Stimulated activated CD4-positive, alpha-beta T cell treated with anti-CD3 and anti-CD28 coated beads, Interleukin-12 subunit alpha, Interleukin-12 subunit beta, amount 100 ng/mL, for 24 hours (primary cell): ENCODE results near the gene RAP1GAP.
"Not testable (repeated sequence)": the region's sequence is repeated elsewhere in the genome, so short reads cannot be mapped to it uniquely, and the experiment has no call there.

Experiments used
- DNase-seq, 2 experiments: peaks; one replicate each; pipeline ENCODE4 v3.0.0-alpha.2; 2020; ENCODE audit warnings: low read depth in 2 of 2

RAP1GAP gene

DNA sequence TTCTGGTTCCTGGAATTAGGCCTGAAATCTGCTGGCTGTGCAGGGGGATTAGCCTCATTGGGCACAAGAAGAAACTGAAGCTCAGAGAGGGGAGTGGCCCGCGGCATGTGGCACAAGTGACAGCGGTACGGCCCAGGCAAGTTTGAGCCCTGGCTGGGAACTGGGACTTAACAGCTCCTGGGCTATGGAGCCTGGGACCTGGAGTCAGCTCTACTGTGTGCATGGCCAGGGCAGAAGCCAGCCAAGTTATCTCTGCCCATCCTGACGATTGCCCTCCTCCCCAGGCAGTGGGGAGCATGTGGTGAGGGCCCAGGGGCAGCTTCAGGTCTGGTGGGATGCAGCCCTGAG lies 98.7 kb downstream of the RAP1GAP start:
- DNase-seq: no peak

DNA sequence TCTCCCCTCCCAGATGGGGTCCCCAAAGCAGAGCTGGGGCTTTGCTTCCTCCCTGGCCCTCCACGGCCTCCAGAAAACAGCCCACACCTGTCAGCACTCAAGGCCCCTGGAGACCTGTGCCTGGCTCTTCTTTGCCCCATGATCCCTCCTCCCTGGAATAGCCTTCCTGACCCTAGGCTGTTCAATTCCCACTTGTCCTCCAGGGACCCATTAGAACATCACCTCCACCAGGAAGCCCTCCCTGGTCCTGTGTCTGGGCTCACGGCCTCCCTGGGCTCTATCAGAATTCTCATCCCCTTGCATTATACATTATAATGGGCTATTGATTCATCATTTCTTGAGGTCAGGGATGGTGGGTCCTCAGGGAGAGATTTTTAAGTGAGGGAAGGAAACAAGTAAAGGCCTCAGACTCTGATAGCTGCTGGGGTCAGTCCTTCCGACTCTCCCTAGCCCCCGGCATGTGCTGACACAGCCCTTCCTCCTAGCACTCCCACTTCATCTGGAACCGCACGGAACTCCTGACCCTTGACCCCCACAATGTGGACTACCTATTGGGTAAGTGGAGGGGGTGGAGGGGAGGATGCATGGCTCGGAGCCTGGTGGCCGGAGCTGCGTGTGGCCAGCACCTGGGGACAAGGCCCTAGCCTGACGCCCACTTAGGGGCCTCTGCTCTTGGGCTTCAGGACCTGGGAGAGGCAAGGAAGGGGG lies 99.2 kb downstream of the RAP1GAP start:
- no peak for DNase-seq

DNA sequence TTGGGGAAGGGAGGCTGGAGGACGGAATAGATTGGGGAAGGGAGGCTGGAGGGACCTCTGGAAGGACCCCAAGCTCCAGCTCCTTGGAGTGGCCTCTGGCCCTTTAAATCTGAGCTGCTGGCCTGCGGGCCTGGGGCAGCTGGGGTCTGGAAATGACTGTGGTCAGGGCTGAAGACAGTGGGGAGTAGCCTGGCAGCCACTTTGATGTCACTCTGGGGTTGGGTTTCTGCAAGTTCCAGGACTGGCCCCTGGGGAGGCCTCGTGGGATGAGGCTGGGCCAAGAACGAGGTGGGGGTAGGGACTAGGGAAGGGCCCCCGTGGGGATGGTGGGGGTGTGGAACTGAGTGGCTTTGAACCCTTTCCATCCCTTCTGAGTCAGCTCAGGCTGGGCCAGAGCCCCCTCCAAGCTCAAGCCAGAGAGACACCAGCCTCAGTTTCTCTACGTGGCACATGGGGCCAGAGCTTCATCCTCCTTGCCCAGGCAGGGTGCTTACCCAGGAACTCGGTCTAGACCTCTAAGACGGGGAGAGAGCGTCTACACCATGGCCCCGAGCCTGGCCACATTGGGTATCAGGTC lies 100.3 kb downstream of the RAP1GAP start:
- no peak for DNase-seq

DNA sequence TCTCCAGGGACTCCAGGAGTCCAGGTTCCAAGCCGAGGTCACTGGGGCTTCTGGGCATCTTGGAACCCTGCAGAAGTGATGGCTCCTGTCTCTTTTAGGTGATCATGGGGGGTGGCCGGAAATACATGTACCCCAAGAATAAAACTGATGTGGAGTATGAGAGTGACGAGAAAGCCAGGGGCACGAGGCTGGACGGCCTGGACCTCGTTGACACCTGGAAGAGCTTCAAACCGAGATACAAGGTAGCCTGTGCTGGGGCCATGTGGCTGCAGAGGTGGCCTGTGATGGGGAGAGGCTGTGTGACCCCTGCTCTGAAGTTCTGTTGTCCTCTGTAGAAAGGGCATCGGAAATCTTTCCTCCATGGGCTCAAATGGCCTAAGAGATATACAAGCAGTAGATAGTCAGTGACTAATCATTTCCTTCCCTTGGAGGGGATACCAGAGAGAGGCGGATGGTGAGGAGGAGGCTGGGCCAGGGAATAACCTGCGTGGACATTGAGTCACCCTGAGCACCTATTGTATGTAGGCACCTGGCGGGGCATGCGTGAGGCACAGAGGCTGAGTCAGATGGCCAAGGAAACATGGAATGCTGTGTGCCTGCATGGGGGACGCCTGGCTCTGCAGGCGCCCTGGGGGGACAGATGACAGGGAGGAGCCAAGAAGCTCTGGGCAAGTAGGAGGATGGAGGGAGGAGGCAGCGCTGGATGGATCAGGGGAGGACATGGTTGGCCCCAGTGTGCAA lies 101.0 kb downstream of the RAP1GAP start:
- no peak for DNase-seq

DNA sequence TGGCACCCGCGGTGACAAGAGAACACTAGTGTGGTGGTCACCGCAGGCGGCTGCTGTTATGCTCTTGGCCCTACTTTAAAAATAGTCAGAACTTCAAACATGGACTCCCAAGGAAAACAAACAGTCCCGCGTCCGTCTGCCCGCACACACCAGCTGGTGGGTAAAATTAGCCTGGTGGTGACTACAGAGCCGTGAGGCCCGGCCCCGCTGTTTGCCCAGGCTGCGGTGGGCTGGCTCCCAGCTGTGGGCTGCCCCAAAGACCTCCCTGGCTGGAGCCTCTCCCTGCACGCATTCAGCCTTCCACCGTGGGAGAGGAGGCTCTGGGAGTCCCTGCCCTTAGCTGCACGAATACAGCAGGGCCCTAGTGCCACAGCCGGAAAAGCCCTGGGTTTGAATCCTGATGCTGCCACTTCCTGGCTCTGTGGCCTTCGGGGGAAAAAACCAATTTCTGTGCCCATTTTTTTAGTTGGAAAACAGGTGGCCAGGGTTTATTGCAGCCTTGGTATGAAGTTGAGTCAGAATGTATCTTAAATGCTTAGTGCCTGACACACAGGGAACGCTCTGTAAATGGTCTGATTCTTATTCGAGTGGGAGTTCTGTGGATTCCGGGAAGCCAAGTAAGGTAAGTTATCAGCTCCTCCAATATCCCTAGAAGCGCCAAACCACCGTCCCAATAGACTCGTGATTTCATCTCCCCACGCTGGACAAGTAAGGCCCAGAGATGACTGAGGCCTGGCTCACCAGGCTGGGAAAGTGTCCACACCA lies 101.7 kb downstream of the RAP1GAP start:
- DNase-seq: no peak

DNA sequence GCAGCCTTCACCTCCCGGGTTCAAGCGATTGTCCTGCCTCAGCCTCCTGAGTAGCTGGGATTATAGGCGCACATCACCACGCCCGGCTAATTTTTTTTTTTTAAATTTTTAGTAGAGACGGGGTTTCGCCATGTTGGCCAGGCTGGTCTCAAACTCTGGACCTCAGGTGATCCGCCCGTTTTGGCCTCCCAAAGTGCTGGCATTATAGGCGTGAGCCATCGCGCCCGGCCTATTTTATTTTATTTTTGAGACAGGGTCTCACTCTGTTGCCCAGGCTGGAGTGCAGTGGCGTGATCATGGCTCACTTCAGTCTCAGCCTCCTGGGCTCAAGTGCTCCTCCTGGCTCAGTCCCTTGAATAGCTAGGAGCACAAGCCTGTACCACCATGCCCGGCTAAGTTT lies 102.8 kb downstream of the RAP1GAP start:
- DNase-seq: not testable (repeated sequence)

DNA sequence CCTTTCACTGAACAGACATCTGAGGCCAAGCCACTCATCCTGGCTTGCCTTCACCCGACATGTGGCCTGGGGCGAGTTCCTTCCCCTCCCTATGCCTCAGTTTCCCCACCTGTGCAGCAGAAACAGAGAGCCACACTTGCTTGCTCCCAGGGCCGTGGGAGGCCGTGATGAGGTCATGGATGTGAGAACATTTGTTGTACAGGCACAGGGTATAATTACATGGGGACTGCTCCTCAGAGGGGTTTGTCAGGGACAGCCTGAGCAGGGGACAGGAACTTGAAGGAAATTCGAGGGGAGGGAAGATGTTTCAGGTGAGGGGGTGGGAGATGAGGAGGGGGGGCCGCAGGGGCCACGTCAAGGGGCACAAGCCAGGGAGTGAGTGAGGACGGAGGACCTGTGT lies 103.9 kb downstream of the RAP1GAP start:
- DNase-seq: no peak

DNA sequence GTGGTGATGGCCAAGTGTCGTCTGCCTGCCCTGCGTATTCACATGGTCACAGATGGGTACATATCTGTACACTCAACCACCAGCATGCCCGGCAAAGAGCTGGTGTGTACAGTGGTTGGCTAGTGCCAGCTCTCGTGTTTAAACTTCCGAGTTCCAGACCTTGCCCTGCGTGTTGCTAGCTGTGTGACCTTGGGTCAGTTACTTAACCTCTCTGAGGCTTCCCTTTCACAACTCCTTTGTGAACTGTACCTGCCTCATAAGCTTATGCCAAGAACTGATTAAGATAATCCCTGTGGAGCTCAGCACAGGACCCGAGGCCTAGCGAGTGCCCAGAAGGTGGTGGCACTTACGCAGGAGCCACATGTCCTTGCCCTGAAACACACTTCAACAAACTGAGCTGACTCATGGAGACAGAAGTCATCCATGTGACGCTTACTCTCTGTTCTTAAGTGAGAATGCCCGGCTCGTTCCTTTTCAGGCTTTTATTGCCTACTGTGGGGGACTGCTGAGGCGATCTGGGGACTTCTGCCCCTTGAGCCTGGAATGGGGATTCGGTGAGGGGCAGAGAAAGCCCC lies 104.5 kb downstream of the RAP1GAP start:
- no peak for DNase-seq

DNA sequence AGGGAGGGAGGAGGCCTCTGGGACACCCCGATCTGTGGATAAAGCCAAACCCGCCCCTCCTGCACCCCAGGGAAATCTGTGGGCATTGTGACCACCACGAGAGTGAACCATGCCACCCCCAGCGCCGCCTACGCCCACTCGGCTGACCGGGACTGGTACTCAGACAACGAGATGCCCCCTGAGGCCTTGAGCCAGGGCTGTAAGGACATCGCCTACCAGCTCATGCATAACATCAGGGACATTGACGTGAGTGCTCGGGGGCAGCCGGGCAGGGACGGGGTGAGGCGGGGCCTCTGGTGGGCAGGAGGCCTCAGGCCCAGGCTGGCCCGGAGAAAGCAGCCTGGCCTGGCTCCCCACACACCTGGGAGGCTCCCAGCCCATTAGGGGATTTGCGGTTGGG lies 105.2 kb downstream of the RAP1GAP start:
- no peak for DNase-seq

DNA sequence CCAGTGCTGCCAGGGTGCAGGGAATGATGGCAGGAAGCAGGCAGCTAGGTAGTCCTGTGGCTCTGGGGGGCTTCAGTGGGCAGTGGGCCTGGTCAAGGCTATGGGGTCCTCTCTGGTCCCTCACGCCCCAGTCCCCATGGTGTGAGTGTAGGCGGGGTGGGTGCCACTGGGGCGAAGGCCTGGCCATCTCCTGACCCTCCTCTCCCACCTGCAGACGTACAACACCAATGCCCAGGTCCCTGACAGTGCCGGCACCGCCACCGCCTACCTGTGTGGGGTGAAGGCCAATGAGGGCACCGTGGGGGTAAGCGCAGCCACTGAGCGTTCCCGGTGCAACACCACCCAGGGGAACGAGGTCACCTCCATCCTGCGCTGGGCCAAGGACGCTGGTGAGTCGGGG lies 106.3 kb downstream of the RAP1GAP start:
- DNase-seq: no peak

DNA sequence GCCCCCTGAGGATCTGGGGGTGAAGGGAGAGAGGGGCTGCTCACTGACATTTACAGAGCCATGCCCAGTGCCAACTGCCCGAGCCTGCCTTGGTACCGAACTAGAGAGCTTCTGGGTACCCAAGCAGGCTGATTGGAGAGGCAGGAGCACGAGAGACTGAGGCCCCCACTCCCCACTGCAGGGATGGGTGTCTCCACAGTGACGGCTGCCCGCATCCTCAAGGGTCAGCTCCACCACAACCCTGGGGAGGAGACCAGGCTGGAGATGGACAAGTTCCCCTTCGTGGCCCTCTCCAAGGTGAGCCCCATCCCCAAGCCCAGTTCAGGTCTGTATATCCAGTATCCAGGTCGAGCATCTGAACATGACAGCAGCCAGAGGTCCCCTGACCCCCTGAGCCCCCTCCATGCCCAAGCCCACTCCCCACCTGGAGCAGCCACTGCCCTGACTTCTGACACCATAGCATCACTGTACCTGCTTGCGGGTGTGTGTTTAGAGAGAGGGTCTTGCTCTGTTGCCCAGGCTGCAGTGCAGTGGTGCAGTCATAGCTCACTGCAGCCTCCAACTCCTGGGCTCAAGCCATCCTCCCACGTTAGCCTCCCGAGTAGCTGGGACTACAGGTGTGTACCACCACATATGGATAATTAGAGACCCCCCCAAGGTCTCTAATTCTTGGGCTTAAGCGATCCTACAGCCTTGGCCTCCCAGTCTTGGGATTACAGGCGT lies 108.1 kb downstream of the RAP1GAP start:
- DNase-seq: no peak

DNA sequence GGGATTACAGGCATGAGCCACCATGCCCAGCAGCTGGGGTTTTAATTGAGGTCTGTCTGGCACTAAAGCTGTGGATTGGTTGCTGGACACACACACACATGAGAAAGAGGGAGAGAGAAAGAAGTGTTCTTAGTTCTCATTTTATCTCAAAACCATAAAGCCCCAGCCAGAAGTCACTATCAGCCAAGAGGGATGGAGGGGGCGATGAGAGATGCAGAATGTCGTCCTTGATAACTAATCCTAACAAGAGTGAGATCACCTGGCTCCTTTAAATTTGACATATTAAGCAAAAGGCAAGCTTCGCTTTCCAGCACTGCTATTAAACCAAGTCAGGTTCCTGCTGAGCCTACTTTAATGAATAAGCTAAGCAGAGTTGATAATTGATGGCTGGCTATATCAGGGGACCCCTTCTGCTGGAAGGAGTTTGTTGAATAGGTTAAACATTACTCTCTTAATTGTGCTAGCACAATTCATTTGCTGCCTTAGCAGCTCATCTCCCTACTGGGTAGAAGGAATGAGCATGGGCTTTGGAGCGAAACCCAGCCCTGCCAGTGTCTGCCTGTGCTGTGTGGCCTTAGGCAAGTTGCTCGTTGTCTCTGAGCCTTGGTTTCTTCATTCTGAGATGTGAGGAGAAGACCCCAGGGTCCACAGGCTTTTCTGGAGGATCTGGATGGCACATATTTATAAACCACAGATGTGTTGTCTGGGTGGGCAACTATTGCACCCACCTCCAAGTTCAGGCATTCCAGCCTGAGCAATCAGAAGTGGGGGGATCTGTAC lies 109.2 kb downstream of the RAP1GAP start:
- no peak for DNase-seq

DNA sequence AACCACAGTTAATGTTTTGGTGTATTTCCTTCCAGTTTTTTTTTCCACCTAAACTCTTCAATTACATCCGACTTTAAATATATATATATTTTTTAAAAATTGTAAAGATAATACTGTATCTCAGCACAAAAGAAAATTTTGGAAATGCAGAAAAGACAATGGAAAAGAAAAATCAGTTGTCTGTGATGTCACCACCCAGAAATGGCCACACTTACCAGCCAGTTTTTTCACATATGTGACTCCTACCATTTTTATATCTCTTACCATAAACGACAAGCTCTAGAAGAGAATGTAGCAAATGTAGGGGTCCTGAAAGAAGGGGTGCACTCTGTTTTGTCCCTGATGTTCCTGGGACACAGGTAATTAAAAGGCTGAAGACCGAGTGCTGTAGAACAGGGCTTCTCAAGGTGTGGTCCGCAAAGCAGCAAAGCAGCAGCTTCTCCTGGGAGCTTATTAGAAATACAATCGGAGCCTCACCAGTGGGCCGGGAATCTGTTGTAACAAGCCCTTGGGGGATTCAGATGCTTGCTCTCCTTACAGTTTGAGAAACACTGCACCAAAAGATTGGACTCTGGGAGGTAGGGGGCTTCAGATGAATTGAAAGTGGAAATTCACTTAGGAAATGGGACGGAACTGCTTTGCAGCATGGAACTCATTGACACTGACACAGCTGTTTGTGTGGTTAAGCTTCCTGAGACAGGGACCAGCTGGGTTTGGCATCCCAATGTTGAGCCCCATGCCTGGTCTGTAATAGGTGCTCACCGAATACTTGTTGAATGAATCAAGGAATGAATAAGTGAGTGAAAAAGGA lies 115.8 kb downstream of the RAP1GAP start:
- DNase-seq: no peak

DNA sequence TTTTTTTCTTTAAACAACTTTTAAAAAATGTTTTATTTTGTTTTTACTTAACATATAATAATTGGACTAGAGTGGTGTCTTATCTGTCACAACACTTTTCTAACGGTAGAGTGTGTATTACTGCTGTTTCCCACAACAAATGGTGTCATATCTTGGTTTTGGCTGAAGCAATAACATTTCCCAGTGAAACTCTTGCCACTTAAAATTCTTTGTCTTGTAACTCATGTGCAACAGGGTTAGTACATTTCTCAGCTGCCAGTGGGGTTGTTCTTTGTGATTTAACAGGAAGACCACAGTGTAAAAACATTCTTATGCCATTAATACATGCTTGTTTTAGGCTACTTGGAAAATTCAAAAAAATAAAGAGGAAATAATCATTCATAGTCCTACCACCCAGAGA lies 116.4 kb downstream of the RAP1GAP start:
- DNase-seq: no peak

DNA sequence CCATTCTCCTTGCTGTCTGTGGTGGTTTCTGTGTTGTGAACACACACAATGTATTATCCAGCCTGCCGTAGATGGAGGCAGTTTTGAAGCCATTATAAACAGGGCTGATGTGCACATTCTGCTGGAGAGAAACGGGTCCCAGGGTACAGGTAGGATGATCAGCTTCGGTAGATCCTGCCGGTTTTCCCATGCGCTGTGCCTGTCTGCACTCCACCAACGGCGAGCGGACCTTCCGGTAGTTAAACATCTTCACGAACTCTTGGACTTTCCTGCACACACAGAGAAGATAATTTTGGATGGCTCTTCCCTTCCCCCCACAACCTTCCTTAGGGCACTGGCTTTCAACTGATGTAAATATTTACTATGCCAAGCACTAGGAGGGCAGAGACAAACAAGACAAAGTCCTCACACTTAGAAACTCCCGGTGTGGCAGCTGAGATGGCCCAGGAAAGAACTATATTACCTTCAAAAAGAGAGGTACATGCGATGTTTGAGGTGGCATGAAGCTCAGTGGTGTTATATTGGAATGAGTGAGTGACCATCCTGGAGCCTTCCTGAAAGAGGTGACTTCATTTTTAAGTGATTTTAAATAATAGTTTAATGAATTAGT lies 118.2 kb downstream of the RAP1GAP start:
- no peak for DNase-seq

DNA sequence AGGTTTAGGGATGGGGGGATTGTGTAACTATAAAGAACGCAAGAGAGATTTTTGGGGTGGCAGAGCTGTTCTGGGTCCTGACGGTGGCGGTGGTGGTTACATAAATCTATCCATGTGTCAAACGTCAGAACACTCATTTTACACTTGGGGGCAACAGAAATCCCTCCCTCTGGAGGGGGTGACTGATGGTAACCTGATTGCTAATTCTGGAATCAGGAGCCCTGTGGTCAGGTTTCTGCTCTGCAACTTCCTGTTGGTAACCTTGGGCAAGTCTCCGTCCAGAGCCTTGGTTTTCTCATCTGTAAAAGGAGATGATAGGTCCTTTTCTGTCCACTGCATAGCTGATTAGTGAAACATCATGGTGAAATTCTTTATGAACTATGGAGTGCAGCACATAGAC lies 119.1 kb downstream of the RAP1GAP start:
- no peak for DNase-seq

DNA sequence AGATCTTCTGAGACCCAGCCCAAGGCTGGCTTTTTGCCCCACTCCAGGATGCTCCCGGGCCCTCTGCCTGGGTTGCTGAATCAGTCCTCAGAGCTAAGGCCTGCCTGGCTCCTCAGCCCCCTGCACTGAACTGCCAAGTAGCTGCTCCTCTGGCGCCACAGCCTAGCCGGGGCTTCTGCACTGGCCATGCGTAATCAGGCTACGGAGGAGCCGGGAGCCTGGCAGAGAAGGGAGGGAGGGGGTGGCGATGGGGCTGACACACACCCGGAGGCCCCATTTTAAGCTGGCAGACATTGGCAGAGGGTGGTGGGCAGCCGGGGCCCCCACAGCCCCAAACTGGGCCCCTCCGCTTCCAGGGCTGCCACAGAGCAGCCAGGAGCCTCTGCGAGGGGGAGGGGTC lies 121.3 kb downstream of the RAP1GAP start:
- DNase-seq: no peak
